T-cell (primary cell): Measurements from ENCODE around the gene MLPH. TPM values are rescaled to one million over a fixed set of nuclear protein-coding genes. Genes with fewer than 3 reads are reported as not detected.
A peak's percentile ranks its signal among the peaks of the same experiment; 100 is the strongest.

ENCODE experiments used
- ATAC-seq, 4 experiments: fragments of 200-7000 bp in 3 of 4; fragments of 150-1000 bp in 1 of 4; cut with Tn5 transposase; replicated peaks in 1 of 4; 1 replicate in 3 of 4; 2 replicates in 1 of 4; pipeline ENCODE4 v1.10.0; 2021; ENCODE audit warnings: moderate library complexity in 3 of 4, mild to moderate bottlenecking in 2 of 4, moderate number of reproducible peaks in 1 of 4
- CTCF ChIA-PET, 2 donors: fragments of 300-600 bp; sonication (Branson Sonifier 250); formaldehyde crosslinking; loops; one replicate each; lab custom pipeline; 2022; ENCODE audit warnings: antibody characterized with exemption in 2 of 2; lab: Charles Lee
- POLR2A ChIA-PET, 2 donors: fragments of 300-600 bp; sonication (Branson Sonifier 250); formaldehyde crosslinking; loops; one replicate each; lab custom pipeline; 2022; ENCODE audit warnings: antibody characterized with exemption in 2 of 2; lab: Charles Lee
- DNase-seq, 35 experiments: peaks; one replicate each; pipeline versions ENCODE4 v3.0.0 to v3.0.0-alpha.2; 2013 to 2023
- H3K27ac ChIP-seq: one replicate; pipeline ENCODE4 v1.5.1; 2013; ENCODE audit warnings: low read length
- H3K27me3 ChIP-seq, 2 experiments: replicated peaks in 1 of 2; 1 replicate in 1 of 2; 2 replicates in 1 of 2; pipeline versions ENCODE4 v1.6.1 to v1.7.0; 2013; ENCODE audit warnings: low read length in 1 of 2, mixed read lengths in 1 of 2; ENCODE audit not compliant: control insufficient read depth in 2 of 2, insufficient read depth in 2 of 2; ENCODE audit errors: extremely low read depth in 1 of 2
- H3K36me3 ChIP-seq, 2 donors: 1 replicate in 1 of 2; 2 replicates in 1 of 2; pipeline versions ENCODE4 v1.6.1 to v1.7.0; 2013; ENCODE audit warnings: low read length in 1 of 2; ENCODE audit not compliant: control insufficient read depth in 2 of 2, insufficient read depth in 1 of 2; ENCODE audit errors: extremely low read depth in 1 of 2
- H3K4me1 ChIP-seq, 2 experiments: 1 replicate in 1 of 2; 2 replicates in 1 of 2; pipeline versions ENCODE4 v1.6.1 to v1.7.0; 2013; ENCODE audit warnings: low read length in 2 of 2, mixed read lengths in 1 of 2; ENCODE audit not compliant: insufficient read depth in 2 of 2, control insufficient read depth in 1 of 2; ENCODE audit errors: extremely low read depth in 1 of 2
- H3K4me3 ChIP-seq, 2 donors: 1 replicate in 1 of 2; 2 replicates in 1 of 2; pipeline versions ENCODE4 v1.5.1 to v1.7.0; 2013; ENCODE audit warnings: mild to moderate bottlenecking in 2 of 2, low read length in 1 of 2, moderate library complexity in 1 of 2; ENCODE audit not compliant: control insufficient read depth in 1 of 2; ENCODE audit errors: extremely low read depth in 1 of 2
- H3K9me3 ChIP-seq: 2 replicates; pipeline ENCODE4 v1.7.0; 2013
- H3K27ac Mint-ChIP-seq, 2 donors: one replicate each; pipeline ENCODE4 v1.8.0; 2020 to 2021; ENCODE audit warnings: mild to moderate bottlenecking in 2 of 2, mixed read lengths in 2 of 2
- H3K27me3 Mint-ChIP-seq, 2 donors: one replicate each; pipeline ENCODE4 v1.8.0; 2021 to 2022; ENCODE audit warnings: mixed read lengths in 2 of 2
- H3K36me3 Mint-ChIP-seq: one replicate; pipeline ENCODE4 v1.8.0; 2021; ENCODE audit warnings: mixed read lengths
- H3K4me1 Mint-ChIP-seq, 3 donors: one replicate each; pipeline ENCODE4 v1.8.0; 2020 to 2022; ENCODE audit warnings: mixed read lengths in 3 of 3, mild to moderate bottlenecking in 1 of 3
- H3K4me3 Mint-ChIP-seq, 3 donors: one replicate each; pipeline ENCODE4 v1.8.0; 2020 to 2022; ENCODE audit warnings: mild to moderate bottlenecking in 3 of 3, mixed read lengths in 3 of 3, moderate library complexity in 3 of 3
- H3K9me3 Mint-ChIP-seq, 3 donors: one replicate each; pipeline ENCODE4 v1.8.0; 2020 to 2022; ENCODE audit warnings: mixed read lengths in 3 of 3
- WGBS: methylation state at CpG from one replicate; pipeline ENCODE4 v1.1.5; 2013; ENCODE audit warnings: missing lambda C conversion rate; ENCODE audit not compliant: insufficient coverage; 5-methylcytosine and 5-hydroxymethylcytosine counted together
- total RNA-seq, 35 experiments: library from RNA in 6 of 35; stranded (reverse) in 6 of 35; fragments of 120-200 nt in 1 of 35; gene quantifications; one replicate each; pipeline versions ENCODE4 v1.2.1 to v1.2.4 and lab custom pipeline; 2013 to 2026

Gene MLPH
- total RNA-seq, 5 donors from 2014 or later (not counting 1 experiment from before 2014, with no cell fraction given): 0.55 to 1.4 (median 0.72) TPM; not detected in 2

GRCh38 chr2:237585590-237586221 lies 98.7 kb downstream of the MLPH start:
- Mint-ChIP-seq H3K36me3 (no peaks in the 10 kb centered on the region), H3K27ac (no peak overlapping the region), H3K27me3 (no peaks in the 10 kb centered on the region), H3K4me1 (peaks cover 0 to 5% (median 3%) of the 10 kb centered on the region in 3 donors), H3K9me3 (no peaks in the 10 kb centered on the region), H3K4me3 (no peak overlapping the region)
- ATAC-seq: no peak
- WGBS: 80% methylated on average over 12 of the region's 15 CpGs
- Histone ChIP-seq H3K36me3 (peaks cover 0 to 3% of the 10 kb centered on the region in 2 donors), H3K27ac (no peak overlapping the region), H3K9me3 (no peaks in the 10 kb centered on the region), H3K4me3 (no peak overlapping the region), H3K4me1 (peaks cover 0 to 8% of the 10 kb centered on the region in 2 experiments), H3K27me3 (peaks cover 0 to 8% of the 10 kb centered on the region in 2 experiments)
- no peak for DNase-seq
- POLR2A ChIA-PET: interaction anchor here in 1 of 2 donors (1.1 kb wide), 1 partner anchor 54 kb away, joined by 3 read pairs; no protein-coding TSS in a partner anchor
- CTCF ChIA-PET: interaction anchor here in 1 of 2 donors (1.2 kb wide), 1 partner anchor 11 kb away, joined by 3 read pairs; no protein-coding TSS in a partner anchor

DNA sequence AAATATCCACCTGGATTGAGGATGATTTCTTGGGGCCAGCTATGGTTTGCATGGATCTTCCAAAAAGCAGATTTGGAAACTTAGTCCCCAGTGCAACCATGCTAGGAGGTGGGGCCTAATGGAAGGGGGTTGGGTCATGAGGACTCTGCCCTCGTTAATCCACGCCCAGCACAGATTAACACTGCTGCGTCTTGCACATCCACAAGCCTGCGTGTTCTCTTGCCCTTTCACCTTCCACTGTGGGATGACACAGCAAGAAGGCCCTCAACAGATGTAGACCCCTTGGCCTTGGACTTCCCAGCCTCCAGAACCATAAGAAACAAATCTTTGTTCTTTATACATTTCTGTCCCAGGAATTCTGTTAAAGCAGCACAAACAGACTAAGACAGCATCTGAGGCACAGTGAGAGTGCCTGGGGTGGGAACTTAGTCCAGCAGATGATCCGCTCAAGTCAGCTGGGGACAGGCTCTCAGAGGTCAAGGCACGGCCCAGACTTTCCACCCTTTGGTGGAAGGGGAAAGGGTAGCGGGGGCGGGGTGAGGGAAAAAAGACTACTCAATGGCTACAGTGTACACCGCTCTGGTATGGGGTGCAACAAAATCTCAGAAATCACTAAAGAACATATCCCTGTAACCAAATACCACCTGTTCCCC lies 101.1 kb downstream of the MLPH start:
- peaks cover 8 to 13% (median 8%) of the 10 kb centered on the region in 3 donors for H3K4me1 Mint-ChIP-seq
- H3K9me3 Mint-ChIP-seq: no peaks in the 10 kb centered on the region
- DNase-seq (no peak), ATAC-seq (no peak)
- H3K36me3 Mint-ChIP-seq: no peaks in the 10 kb centered on the region
- POLR2A ChIA-PET: interaction anchor here in 1 of 2 donors (0.5 kb wide), 1 partner anchor 95 kb away, joined by 3 read pairs; no protein-coding TSS in a partner anchor
- no peak overlapping the region for H3K4me3 ChIP-seq
- H3K27ac ChIP-seq: no peak overlapping the region
- peaks cover 0 to 11% of the 10 kb centered on the region in 2 experiments for H3K27me3 ChIP-seq
- H3K9me3 ChIP-seq: no peaks in the 10 kb centered on the region
- CTCF ChIA-PET: interaction anchor here (0.6 to 0.7 kb wide), 3 partner anchors 142 to 1515 kb away, joined by 3 to 4 read pairs (median 3); no protein-coding TSS in a partner anchor
- no peak overlapping the region for H3K27ac Mint-ChIP-seq
- WGBS: 100% methylated on average over 2 of the region's 9 CpGs
- H3K27me3 Mint-ChIP-seq: no peaks in the 10 kb centered on the region
- H3K4me3 Mint-ChIP-seq: no peak overlapping the region
- H3K4me1 ChIP-seq: peaks cover 6 to 10% of the 10 kb centered on the region in 2 experiments
- peaks cover 0 to 3% of the 10 kb centered on the region in 2 donors for H3K36me3 ChIP-seq

GRCh38 chr2:237590272-237591140 lies 103.5 kb downstream of the MLPH start, which contains the start of gene RAB17:
TSS of gene RAB17 (minus strand) at chr2:237590734. CDS start at chr2:237586154, 4,580 bp downstream.
- Histone ChIP-seq H3K27me3 (peaks cover 0 to 8% of the 10 kb centered on the region in 2 experiments), H3K9me3 (no peaks in the 10 kb centered on the region), H3K4me3 (no peak within 1 kb of the TSS), H3K36me3 (peaks cover 0 to 3% of the 10 kb centered on the region in 2 donors), H3K27ac (no peak within 1 kb of the TSS), H3K4me1 (peaks cover 6 to 10% of the 10 kb centered on the region in 2 experiments)
- ChIA-PET CTCF (interaction anchor here in 1 of 2 donors (0.7 kb wide), 1 partner anchor 78 kb away, joined by 3 read pairs; no protein-coding TSS in a partner anchor), POLR2A (interaction anchor here in 1 of 2 donors (0.5 kb wide), 1 partner anchor 27 kb away, joined by 3 read pairs; no protein-coding TSS in a partner anchor)
- WGBS: 77% methylated on average over 14 of the region's 16 CpGs
- no peak within 1 kb of the TSS for H3K27ac Mint-ChIP-seq
- no peaks in the 10 kb centered on the region for H3K27me3 Mint-ChIP-seq
- DNase-seq (no peak), ATAC-seq (no peak)
- H3K36me3 Mint-ChIP-seq: no peaks in the 10 kb centered on the region
- H3K4me1 Mint-ChIP-seq: peaks cover 8 to 13% (median 8%) of the 10 kb centered on the region in 3 donors
- H3K9me3 Mint-ChIP-seq: no peaks in the 10 kb centered on the region
- H3K4me3 Mint-ChIP-seq: peak within 1 kb of the TSS in 1 of 3 donors; percentile 11

GRCh38 chr2:237591141-237591881 lies 104.3 kb downstream of the MLPH start:
- H3K27me3 Mint-ChIP-seq: no peaks in the 10 kb centered on the region
- peak overlapping the region in 1 of 3 donors; percentile 11 for H3K4me3 Mint-ChIP-seq
- Histone ChIP-seq H3K4me3 (no peak overlapping the region), H3K4me1 (peaks cover 6 to 10% of the 10 kb centered on the region in 2 experiments), H3K27me3 (peaks cover 0 to 3% of the 10 kb centered on the region in 2 experiments), H3K36me3 (peaks cover 0 to 3% of the 10 kb centered on the region in 2 donors), H3K27ac (no peak overlapping the region), H3K9me3 (no peaks in the 10 kb centered on the region)
- ChIA-PET POLR2A (no interaction called here), CTCF (no interaction called here)
- H3K4me1 Mint-ChIP-seq: peaks cover 8 to 13% (median 8%) of the 10 kb centered on the region in 3 donors
- no peaks in the 10 kb centered on the region for H3K9me3 Mint-ChIP-seq
- no peak overlapping the region for H3K27ac Mint-ChIP-seq
- DNase-seq: peak in 2 of 35 experiments; percentile 4 to 7
- 24% methylated on average over 7 of the region's 19 CpGs for WGBS
- H3K36me3 Mint-ChIP-seq: no peaks in the 10 kb centered on the region
- peak in 3 of 4 experiments; percentile 40 to 53 (median 50) for ATAC-seq

GRCh38 chr2:237592425-237592980 lies 105.5 kb downstream of the MLPH start:
- no peak for ATAC-seq
- Histone ChIP-seq H3K9me3 (no peaks in the 10 kb centered on the region), H3K27ac (no peak overlapping the region), H3K4me1 (peaks cover 6 to 10% of the 10 kb centered on the region in 2 experiments), H3K27me3 (peaks cover 0 to 3% of the 10 kb centered on the region in 2 experiments), H3K36me3 (peaks cover 0 to 3% of the 10 kb centered on the region in 2 donors), H3K4me3 (no peak overlapping the region)
- H3K27me3 Mint-ChIP-seq: no peaks in the 10 kb centered on the region
- no peak overlapping the region for H3K4me3 Mint-ChIP-seq
- POLR2A ChIA-PET: interaction anchor here (0.6 to 0.7 kb wide), 2 partner anchors 137 to 1244 kb away, joined by 4 to 9 read pairs; no protein-coding TSS in a partner anchor
- no peaks in the 10 kb centered on the region for H3K9me3 Mint-ChIP-seq
- H3K27ac Mint-ChIP-seq: no peak overlapping the region
- no peaks in the 10 kb centered on the region for H3K36me3 Mint-ChIP-seq
- WGBS: 92% methylated on average over 7 of the region's 18 CpGs
- peaks cover 8 to 13% (median 9%) of the 10 kb centered on the region in 3 donors for H3K4me1 Mint-ChIP-seq
- CTCF ChIA-PET: interaction anchor here in 1 of 2 donors (0.8 kb wide), 1 partner anchor 20 kb away, joined by 4 read pairs; no protein-coding TSS in a partner anchor
- no peak for DNase-seq
